HUES6 (cell line): Measurements from ENCODE around the gene KLC1.

Experiments
- H3K27ac ChIP-seq: 2 replicates; pipeline ENCODE4 v1.7.0; 2013; ENCODE audit warnings: low read depth, mild to moderate bottlenecking, low read length, inconsistent platforms
- H3K27me3 ChIP-seq: 2 replicates; pipeline ENCODE4 v1.6.1; 2013; ENCODE audit warnings: low read length; ENCODE audit not compliant: control insufficient read depth, insufficient read depth
- H3K36me3 ChIP-seq: 2 replicates; pipeline ENCODE4 v1.6.1; 2013; ENCODE audit warnings: low read length; ENCODE audit not compliant: control insufficient read depth, insufficient read depth
- H3K4me1 ChIP-seq: 2 replicates; pipeline ENCODE4 v1.6.1; 2013; ENCODE audit warnings: low read length; ENCODE audit not compliant: control insufficient read depth, insufficient read depth
- H3K4me3 ChIP-seq: 2 replicates; pipeline ENCODE4 v1.5.1; 2013; ENCODE audit warnings: low read depth, low read length
- H3K9ac ChIP-seq: one replicate; pipeline ENCODE4 v1.6.1; 2013; ENCODE audit warnings: mild to moderate bottlenecking, low read length
- H3K9me3 ChIP-seq: 2 replicates; pipeline ENCODE4 v1.6.1; 2013; ENCODE audit warnings: low read depth, low read length; ENCODE audit not compliant: control insufficient read depth, insufficient read depth

Gene KLC1

DNA sequence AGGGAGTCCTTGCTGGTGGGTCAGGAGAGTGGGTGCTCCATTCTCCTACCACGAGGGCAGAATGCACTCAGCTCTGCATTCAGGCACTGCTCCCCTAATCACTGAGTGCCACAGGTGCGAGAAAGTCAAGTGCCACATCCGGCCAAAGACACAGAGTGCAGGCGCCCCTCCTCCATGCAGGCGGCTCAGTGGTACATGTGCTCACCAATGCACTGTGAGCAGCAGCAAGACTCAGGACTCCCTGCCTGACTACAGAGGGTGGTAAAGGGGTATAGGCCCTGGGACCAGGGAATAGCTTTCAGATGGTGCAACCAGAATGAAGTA lies 119.5 kb downstream of the KLC1 start:
- Histone ChIP-seq H3K27ac (no peak overlapping the region), H3K36me3 (no peaks in the 10 kb centered on the region; the same call in 1 of the 2 replicates), H3K4me3 (no peak overlapping the region)

DNA sequence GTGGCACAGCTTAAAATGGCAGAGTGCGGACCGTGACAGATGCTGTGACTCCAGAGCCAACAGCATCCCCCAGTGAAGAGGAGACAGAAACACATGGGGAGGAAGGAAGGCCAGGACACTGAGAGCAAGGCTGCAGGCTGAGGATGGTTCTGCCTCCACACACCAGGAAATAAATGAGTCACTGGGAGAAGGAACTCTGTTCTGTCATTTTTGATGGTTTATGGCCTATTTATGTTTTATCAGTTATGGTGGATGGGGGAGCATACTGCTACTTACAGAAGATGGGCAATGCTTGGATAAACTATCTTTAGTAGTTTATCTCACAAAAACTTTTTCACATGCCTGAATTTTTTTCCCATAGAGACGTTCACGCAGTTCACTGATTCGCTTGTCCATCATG lies 120.4 kb downstream of the KLC1 start:
- no peaks in the 10 kb centered on the region; the same call in 1 of the 2 replicates for H3K36me3 ChIP-seq
- peaks cover 4% of the 10 kb centered on the region; the same call in 1 of the 2 replicates for H3K4me1 ChIP-seq
- H3K27ac ChIP-seq: no peak overlapping the region
- H3K9me3 ChIP-seq: no peaks in the 10 kb centered on the region
- H3K9ac ChIP-seq: no peak overlapping the region
- H3K27me3 ChIP-seq: no peaks in the 10 kb centered on the region
- no peak overlapping the region for H3K4me3 ChIP-seq

More for the DNA sequence above, 119.5 kb downstream of the KLC1 start:
- H3K4me1 ChIP-seq: no peaks in the 10 kb centered on the region
- H3K9ac ChIP-seq: no peak overlapping the region
- H3K9me3 ChIP-seq: no peaks in the 10 kb centered on the region
- no peaks in the 10 kb centered on the region for H3K27me3 ChIP-seq

DNA sequence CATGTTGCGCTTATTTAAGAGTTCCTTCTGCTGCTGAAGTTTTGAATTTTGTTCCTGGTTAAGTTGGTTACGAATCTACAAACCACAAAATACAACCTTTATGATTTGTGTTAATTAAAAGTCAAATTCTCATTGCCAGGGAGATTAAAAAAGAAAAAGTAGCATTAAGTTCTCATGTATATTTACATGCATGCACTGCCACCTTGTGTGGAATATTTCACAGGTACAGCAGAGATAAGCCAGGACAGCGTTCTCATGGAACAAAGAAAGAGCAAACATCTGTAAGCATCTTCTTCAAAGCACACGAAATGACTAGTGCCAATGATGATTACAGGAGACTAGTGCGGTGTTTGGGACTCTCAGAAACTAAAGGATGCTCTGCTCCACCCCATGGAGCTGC lies 120.8 kb downstream of the KLC1 start:
- no peaks in the 10 kb centered on the region for H3K27me3 ChIP-seq
- H3K9me3 ChIP-seq: no peaks in the 10 kb centered on the region
- H3K36me3 ChIP-seq: no peaks in the 10 kb centered on the region; the same call in 1 of the 2 replicates
- peaks cover 4% of the 10 kb centered on the region; the same call in 1 of the 2 replicates for H3K4me1 ChIP-seq
- H3K27ac ChIP-seq: no peak overlapping the region
- H3K9ac ChIP-seq: no peak overlapping the region
- no peak overlapping the region for H3K4me3 ChIP-seq
